HepG2 (cell line): ENCODE results near the gene USP2. TPM values are rescaled to one million over a fixed set of nuclear protein-coding genes. Genes with fewer than 3 reads are reported as not detected.

Experiments used
- ATAC-seq: fragments of 200-7000 bp; cut with Tn5 transposase; 3 replicates; pipeline ENCODE4 v1.9.1; 2020; ENCODE audit warnings: mild to moderate bottlenecking, moderate library complexity
- BruUV-seq: library from RNA; stranded (reverse); fragments of 400-500 nt; replicated peaks from 2 replicates; lab custom pipeline; 2021; lab: Mats Ljungman, UMichigan
- CTCF ChIA-PET: fragments of 300-600 bp; formaldehyde crosslinking; extraction: SDS; loops from one replicate; lab custom pipeline; 2021; ENCODE audit warnings: low total read pairs, inconsistent platforms, low intra/inter-chr PET ratio; lab: Yijun Ruan, JAX
- POLR2A ChIA-PET: fragments of 350-600 bp; sonication (Branson Sonifier 250); formaldehyde crosslinking; loops from one replicate; lab custom pipeline; 2020; ENCODE audit warnings: antibody characterized with exemption, inconsistent platforms; lab: Yijun Ruan, JAX
- DNase-seq: peaks from one replicate; pipeline ENCODE4 v3.0.0-alpha.2; 2015; ENCODE audit warnings: low spot score
- FAIRE-seq: peaks from 3 replicates; lab custom pipeline; 2011; peaks lifted over from hg19 to GRCh38; lab: Jason Lieb, UNC
- H2AFZ ChIP-seq: one replicate; pipeline ENCODE4 v1.6.1; 2011; ENCODE audit warnings: low read length, inconsistent platforms
- H3K27ac ChIP-seq: fragments of 300-600 bp; 3 replicates; pipeline ENCODE4 v1.8.0; 2011; ENCODE audit warnings: mixed run types, mild to moderate bottlenecking, mixed read lengths, low read length, inconsistent platforms; ENCODE audit not compliant: insufficient read depth; ENCODE audit errors: extremely low read length
- H3K27me3 ChIP-seq, 2 experiments: fragments of 200-600 bp in 1 of 2; 2 replicates in 1 of 2; 3 replicates in 1 of 2; pipeline versions ENCODE4 v1.6.0 to v1.8.0; 2011; ENCODE audit warnings: low read length in 2 of 2, mild to moderate bottlenecking in 2 of 2, moderate library complexity in 2 of 2, inconsistent platforms in 1 of 2; ENCODE audit not compliant: insufficient read depth in 2 of 2, control insufficient read depth in 1 of 2
- H3K36me3 ChIP-seq, 2 experiments: fragments of 200-600 bp in 1 of 2; replicated peaks in 1 of 2; 2 replicates in 1 of 2; 3 replicates in 1 of 2; pipeline versions ENCODE4 v1.5.1 to v1.8.0; 2011; ENCODE audit warnings: low read length in 2 of 2, inconsistent platforms in 1 of 2; ENCODE audit not compliant: insufficient read depth in 2 of 2, control insufficient read depth in 1 of 2
- H3K4me1 ChIP-seq: 2 replicates; pipeline ENCODE4 v1.5.1; 2012; ENCODE audit warnings: low read length, inconsistent platforms; ENCODE audit not compliant: insufficient read depth
- H3K4me2 ChIP-seq: 2 replicates; pipeline ENCODE4 v1.6.0; 2011; ENCODE audit warnings: low read depth, low read length, inconsistent platforms
- H3K4me3 ChIP-seq, 3 experiments: fragments of 200-600 bp in 1 of 3; sonication (generic), shearing (Covaris generic) in 1 of 3; replicated peaks in 1 of 3; 2 replicates each; pipeline ENCODE4 v1.5.1; 2011 to 2016; ENCODE audit warnings: low read length in 3 of 3, inconsistent platforms in 2 of 3, low read depth in 2 of 3, mild to moderate bottlenecking in 2 of 3, control low read depth in 1 of 3, mixed read lengths in 1 of 3; ENCODE audit not compliant: insufficient read depth in 1 of 3
- H3K79me2 ChIP-seq: one replicate; pipeline ENCODE4 v1.6.1; 2011; ENCODE audit warnings: low read length, inconsistent platforms; ENCODE audit not compliant: insufficient read depth
- H3K9ac ChIP-seq: 2 replicates; pipeline ENCODE4 v1.6.0; 2011; ENCODE audit warnings: mild to moderate bottlenecking, low read depth, low read length, inconsistent platforms; ENCODE audit not compliant: insufficient read depth
- H3K9me3 ChIP-seq: 2 replicates; pipeline ENCODE4 v1.5.1; 2012; ENCODE audit warnings: mild to moderate bottlenecking, low read length
- H4K20me1 ChIP-seq: 2 replicates; pipeline ENCODE4 v1.6.0; 2011; ENCODE audit warnings: inconsistent platforms, mild to moderate bottlenecking, low read length, moderate library complexity; ENCODE audit not compliant: insufficient read depth
- FOXJ3 ChIP-seq: sonication (generic); formaldehyde crosslinking; IDR thresholded peaks from 2 replicates; pipeline ENCODE4 v1.4.0; 2020; ENCODE audit warnings: missing genetic modification reagents, mild to moderate bottlenecking, borderline replicate concordance
- HOXA5 ChIP-seq: sonication (generic); formaldehyde crosslinking; IDR thresholded peaks from 2 replicates; pipeline ENCODE4 v1.4.0; 2020; ENCODE audit warnings: missing genetic modification reagents
- SAP130 ChIP-seq: IDR thresholded peaks from 2 replicates; pipeline ENCODE4 v1.6.1; 2016; ENCODE audit warnings: low read depth
- TCF7 ChIP-seq: sonication (generic); IDR thresholded peaks from 2 replicates; pipeline ENCODE4 v1.6.1; 2016; ENCODE audit warnings: antibody characterized with exemption, low read depth
- ZNF263 ChIP-seq: sonication (generic); formaldehyde crosslinking; IDR thresholded peaks from 2 replicates; pipeline ENCODE4 v1.4.0; 2020; ENCODE audit warnings: missing genetic modification reagents
- ZNF282 ChIP-seq: fragments of 450-650 bp; IDR thresholded peaks from 2 replicates; pipeline ENCODE4 v1.6.1; 2018; ENCODE audit not compliant: partially characterized antibody
- ZNF614 ChIP-seq: IDR thresholded peaks from 2 replicates; pipeline ENCODE4 v1.6.1; 2018; ENCODE audit warnings: missing biosample characterization, missing genetic modification reagents, inconsistent platforms, borderline replicate concordance
- WGBS: methylation state at CpG from one replicate; pipeline ENCODE4 v1.1.6; 2017; ENCODE audit warnings: low lambda C conversion rate; 5-methylcytosine and 5-hydroxymethylcytosine counted together
- in situ Hi-C: cut with HindIII; loops from 2 replicates; pipeline ENCODE4 v1.10.0; 2017; ENCODE audit warnings: low pct_unique_long_range_greater_than_20kb; ENCODE audit not compliant: extremely low pct_ligation_motif_present
- intact Hi-C: fragments of 100-400 bp; cut with micrococcal nuclease; formaldehyde crosslinking; loops from one replicate; pipeline ENCODE4 v1.10.0; 2022; ENCODE audit not compliant: unreplicated experiment
- microRNA-seq: library from miRNA; unstranded; fragments of <30 nt; microRNA quantifications from one replicate; pipeline ENCODE4, GENCODE V29; 2020
- polyA plus RNA-seq, 8 experiments: library from polyadenylated mRNA; depleted of rRNA in 3 of 8; stranded (reverse) in 7 of 8; unstranded in 1 of 8; fragments of >200 nt; fragmentation: Illumina TruSeq in 4 of 8; extraction: Trizol in 4 of 8; gene quantifications; 2 replicates each; pipeline versions ENCODE4 v1.2.1 to v1.2.3, GENCODE V29; 2011 to 2016; ENCODE audit warnings: low read depth in 4 of 8, missing spikeins in 1 of 8, mixed read lengths in 1 of 8; ENCODE audit not compliant: insufficient read depth in 1 of 8
- small RNA-seq, 3 experiments: library from RNA; depleted of rRNA; stranded (forward); fragments of <200 nt; gene quantifications; one replicate each; pipeline ENCODE3, GENCODE V24; 2012; ENCODE audit warnings: low read depth in 2 of 3, low replicate concordance in 1 of 3; ENCODE audit not compliant: insufficient read length in 3 of 3, insufficient read depth in 2 of 3
- total RNA-seq, 5 experiments: library from RNA; depleted of rRNA; stranded (reverse); fragments of >200 nt; fragmentation: Illumina TruSeq; extraction: Trizol; gene quantifications; 2 replicates each; pipeline ENCODE4 v1.2.3, GENCODE V29; 2016; ENCODE audit warnings: low read depth in 1 of 5
- TF ChIP-seq, protein P1 (sequence below): sonication (generic); formaldehyde crosslinking; IDR thresholded peaks from 2 replicates; pipeline ENCODE4 v1.5.1; 2020; ENCODE audit warnings: mild to moderate bottlenecking, missing genetic modification reagents, moderate library complexity

Gene USP2
- total and polyA plus RNA-seq, 2 of the 13 experiments (the other 11 are each of a cell fraction or from before 2014, with no cell fraction given): 2.5 to 6.0 TPM

DNA sequence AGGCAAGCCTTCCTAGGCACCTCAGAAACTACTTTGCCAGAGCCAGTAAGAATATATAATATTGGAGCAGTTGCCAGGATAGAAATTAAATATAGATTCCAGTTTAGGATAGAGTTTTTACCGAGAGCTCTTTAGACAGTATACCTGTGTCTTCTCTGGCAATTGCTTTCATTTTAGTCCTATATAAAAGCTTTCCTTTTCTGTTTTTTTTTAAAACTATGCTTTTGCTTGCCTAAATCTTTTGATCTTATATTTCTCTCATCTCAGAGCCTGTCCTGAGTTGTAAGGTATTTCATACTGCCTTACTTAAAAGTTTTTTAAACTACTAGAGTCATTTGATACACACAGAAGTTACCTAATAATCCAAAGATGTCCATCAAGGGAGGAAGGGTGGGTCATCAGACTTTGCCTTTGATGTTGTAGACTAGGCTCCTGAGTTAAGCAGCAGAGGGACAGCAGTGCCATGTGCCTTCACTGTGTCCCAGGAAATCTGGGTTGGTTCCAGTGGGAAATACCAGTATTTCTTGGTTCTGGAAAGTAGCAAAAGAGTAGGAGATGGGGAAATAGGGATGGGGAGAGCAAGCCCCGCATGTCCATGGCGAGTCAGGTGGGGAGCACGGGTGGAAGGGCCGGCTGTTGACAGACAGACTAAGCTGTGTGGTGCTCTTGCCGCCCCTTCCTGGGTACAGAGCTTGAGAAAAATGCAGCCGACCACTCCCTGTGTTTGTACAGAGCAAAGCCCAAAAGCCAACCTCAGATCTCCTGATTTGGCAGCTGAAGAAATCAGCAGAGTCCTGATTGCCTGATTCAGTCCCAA lies 75.7 kb downstream of the USP2 start:
- no peak overlapping the region for H3K9ac ChIP-seq
- no TSS peak for BruUV-seq

More for the DNA sequence above, 75.7 kb downstream of the USP2 start:
- peak; percentile 53 for DNase-seq
- Histone ChIP-seq H4K20me1 (no peaks in the 10 kb centered on the region), H3K4me3 (no peak overlapping the region), H3K27me3 (no peaks in the 10 kb centered on the region), H3K79me2 (no peaks in the 10 kb centered on the region), H2AFZ (no peak overlapping the region), H3K9me3 (no peaks in the 10 kb centered on the region), H3K36me3 (peaks cover 4 to 12% of the 10 kb centered on the region in 2 experiments; a peak in 4 of 5 replicates), H3K27ac (no peak overlapping the region), H3K4me1 (peaks cover 22% of the 10 kb centered on the region)
- WGBS: 40% methylated on average over 6 of the region's 7 CpGs
- in situ Hi-C loops: no loop called here
- ChIA-PET POLR2A (interaction anchor here (2.8 kb wide), 1 partner anchor 13 kb away, joined by 9 read pairs; no protein-coding TSS in a partner anchor), CTCF (no interaction called here)
- TF ChIP-seq ZNF263 (CRISPR knock-in tag) (peak; percentile 94), HOXA5 (CRISPR knock-in tag) (no peak), ZNF614 (CRISPR knock-in tag) (no peak), ZNF282 (no peak), SAP130 (CRISPR knock-in tag) (0 out of 2 replicates have a peak, but pooled peaks have one; percentile 23), FOXJ3 (CRISPR knock-in tag) (no peak), TCF7 (peak; percentile 11; the same call in 1 of the 2 replicates)
- TF ChIP-seq, protein P1, sequence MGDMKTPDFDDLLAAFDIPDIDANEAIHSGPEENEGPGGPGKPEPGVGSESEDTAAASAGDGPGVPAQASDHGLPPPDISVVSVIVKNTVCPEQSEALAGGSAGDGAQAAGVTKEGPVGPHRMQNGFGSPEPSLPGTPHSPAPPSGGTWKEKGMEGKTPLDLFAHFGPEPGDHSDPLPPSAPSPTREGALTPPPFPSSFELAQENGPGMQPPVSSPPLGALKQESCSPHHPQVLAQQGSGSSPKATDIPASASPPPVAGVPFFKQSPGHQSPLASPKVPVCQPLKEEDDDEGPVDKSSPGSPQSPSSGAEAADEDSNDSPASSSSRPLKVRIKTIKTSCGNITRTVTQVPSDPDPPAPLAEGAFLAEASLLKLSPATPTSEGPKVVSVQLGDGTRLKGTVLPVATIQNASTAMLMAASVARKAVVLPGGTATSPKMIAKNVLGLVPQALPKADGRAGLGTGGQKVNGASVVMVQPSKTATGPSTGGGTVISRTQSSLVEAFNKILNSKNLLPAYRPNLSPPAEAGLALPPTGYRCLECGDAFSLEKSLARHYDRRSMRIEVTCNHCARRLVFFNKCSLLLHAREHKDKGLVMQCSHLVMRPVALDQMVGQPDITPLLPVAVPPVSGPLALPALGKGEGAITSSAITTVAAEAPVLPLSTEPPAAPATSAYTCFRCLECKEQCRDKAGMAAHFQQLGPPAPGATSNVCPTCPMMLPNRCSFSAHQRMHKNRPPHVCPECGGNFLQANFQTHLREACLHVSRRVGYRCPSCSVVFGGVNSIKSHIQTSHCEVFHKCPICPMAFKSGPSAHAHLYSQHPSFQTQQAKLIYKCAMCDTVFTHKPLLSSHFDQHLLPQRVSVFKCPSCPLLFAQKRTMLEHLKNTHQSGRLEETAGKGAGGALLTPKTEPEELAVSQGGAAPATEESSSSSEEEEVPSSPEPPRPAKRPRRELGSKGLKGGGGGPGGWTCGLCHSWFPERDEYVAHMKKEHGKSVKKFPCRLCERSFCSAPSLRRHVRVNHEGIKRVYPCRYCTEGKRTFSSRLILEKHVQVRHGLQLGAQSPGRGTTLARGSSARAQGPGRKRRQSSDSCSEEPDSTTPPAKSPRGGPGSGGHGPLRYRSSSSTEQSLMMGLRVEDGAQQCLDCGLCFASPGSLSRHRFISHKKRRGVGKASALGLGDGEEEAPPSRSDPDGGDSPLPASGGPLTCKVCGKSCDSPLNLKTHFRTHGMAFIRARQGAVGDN (CRISPR knock-in tag): 0 out of 2 replicates have a peak, but pooled peaks have one; percentile 18
- TF ChIP-seq, all 625 proteins: peak for 4
- no peak for FAIRE-seq
- no peak overlapping the region for H3K4me2 ChIP-seq
- intact Hi-C loops: no loop called here
- peak; percentile 64 for ATAC-seq

Small RNAs within 50 kb of the gene (microRNA-seq; reads per million reads assigned to microRNA genes)
- gene MIR6756: not detected

Small RNAs within 50 kb of the gene (small RNA-seq; reads per million reads assigned to genes)
- gene AP003396.4 (0 reads per million in 3 experiments), gene RF01225 (0 reads per million in 3 experiments)

Other genes with a start within 250 kb of the USP2 start
- gene ABCG4, start 232.6 kb downstream of the USP2 start, total RNA-seq (2016; rRNA removed; fragmentation: Illumina TruSeq; extraction: Trizol): not detected in 2 replicates
- not detected in 2 replicates for gene ABCG4, start 232.6 kb downstream of the USP2 start, polyA plus RNA-seq (2011; rRNA removed)
- gene NLRX1, start 213.0 kb downstream of the USP2 start, total RNA-seq (2016; rRNA removed; fragmentation: Illumina TruSeq; extraction: Trizol): 6.8 and 11.0 TPM in 2 replicates
- gene NLRX1, start 213.0 kb downstream of the USP2 start, polyA plus RNA-seq (2011; rRNA removed): 8.7 and 11.6 TPM in 2 replicates
- 0.24 TPM in 1 of 2 replicates, not detected in the other for gene NHERF4, start 196.2 kb downstream of the USP2 start, total RNA-seq (2016; rRNA removed; fragmentation: Illumina TruSeq; extraction: Trizol)
- 0.12 and 0.38 TPM in 2 replicates for gene NHERF4, start 196.2 kb downstream of the USP2 start, polyA plus RNA-seq (2011; rRNA removed)
- 7.4 and 11.0 TPM in 2 replicates for gene CBL, start 175.4 kb downstream of the USP2 start, total RNA-seq (2016; rRNA removed; fragmentation: Illumina TruSeq; extraction: Trizol)
- 5.5 and 6.6 TPM in 2 replicates for gene CBL, start 175.4 kb downstream of the USP2 start, polyA plus RNA-seq (2011; rRNA removed)
- gene MCAM, start 64.6 kb downstream of the USP2 start, total RNA-seq (2016; rRNA removed; fragmentation: Illumina TruSeq; extraction: Trizol): 5.9 and 15.2 TPM in 2 replicates
- gene MCAM, start 64.6 kb downstream of the USP2 start, polyA plus RNA-seq (2011; rRNA removed): 12.1 and 18.6 TPM in 2 replicates
- gene RNF26, start 47.2 kb downstream of the USP2 start, total RNA-seq (2016; rRNA removed; fragmentation: Illumina TruSeq; extraction: Trizol): 11.9 and 20.8 TPM in 2 replicates
- gene RNF26, start 47.2 kb downstream of the USP2 start, polyA plus RNA-seq (2011; rRNA removed): 26.3 and 28.8 TPM in 2 replicates
- gene C1QTNF5, start 40.8 kb downstream of the USP2 start, total RNA-seq (2016; rRNA removed; fragmentation: Illumina TruSeq; extraction: Trizol): 0.77 and 1.2 TPM in 2 replicates
- gene C1QTNF5, start 40.8 kb downstream of the USP2 start, polyA plus RNA-seq (2011; rRNA removed): 0.86 TPM in 2 replicates
- gene MFRP, start 35.0 kb downstream of the USP2 start, total RNA-seq (2016; rRNA removed; fragmentation: Illumina TruSeq; extraction: Trizol): not detected in 2 replicates
- gene MFRP, start 35.0 kb downstream of the USP2 start, polyA plus RNA-seq (2011; rRNA removed): not detected in 2 replicates
- not detected in 2 replicates for gene THY1, start 41.5 kb upstream of the USP2 start, total RNA-seq (2016; rRNA removed; fragmentation: Illumina TruSeq; extraction: Trizol)
- gene THY1, start 41.5 kb upstream of the USP2 start, polyA plus RNA-seq (2011; rRNA removed): not detected in 2 replicates